Fibroblast of mammary gland (primary cell): ENCODE measurements around the gene DYSF.

Experiments
- DNase-seq: peaks from one replicate; pipeline ENCODE4 v3.0.0-alpha.2; 2010; ENCODE audit warnings: low read depth
- H3K4me3 ChIP-seq: 2 replicates; pipeline ENCODE4 v1.5.1; 2011; ENCODE audit warnings: low read depth, mild to moderate bottlenecking, low read length, moderate library complexity; ENCODE audit not compliant: control insufficient read depth
- CTCF ChIP-seq: conservative IDR thresholded peaks from 2 replicates; pipeline ENCODE4 v1.5.1; 2011; ENCODE audit warnings: low read depth, low read length, inconsistent platforms; ENCODE audit not compliant: control insufficient read depth, insufficient read depth

The DYSF gene

GRCh38 chr2:71526975-71527374 lies 73.6 kb downstream of the DYSF start:
- no peak overlapping the region for H3K4me3 ChIP-seq
- DNase-seq: no peak
- no peak for TF ChIP-seq CTCF

- no peak for TF ChIP-seq CTCF
- no peak for DNase-seq
- no peak overlapping the region for H3K4me3 ChIP-seq
Measured at GRCh38 chr2:71528131-71528591, 74.8 kb downstream of the DYSF start.

DNA sequence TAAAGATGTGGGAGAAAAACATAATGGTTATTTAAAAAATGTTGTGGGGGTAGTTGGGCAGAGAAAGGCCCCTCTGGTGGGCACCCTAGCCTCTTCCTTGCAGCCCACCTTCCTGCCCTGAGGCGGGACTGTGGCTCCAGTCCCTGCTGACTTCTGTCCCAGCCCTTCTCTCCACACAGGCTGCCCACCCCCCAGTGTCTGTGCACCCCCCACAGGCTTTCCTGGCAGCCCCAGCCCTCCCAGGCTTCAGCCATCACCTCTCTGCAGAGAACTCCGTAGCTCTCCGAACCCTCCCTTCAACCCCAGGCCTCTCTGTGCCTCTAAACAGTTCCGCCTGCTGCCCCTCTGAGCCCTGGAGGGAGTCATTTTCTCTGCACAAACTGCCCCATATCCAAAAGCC lies 75.4 kb downstream of the DYSF start:
- no peak for DNase-seq
- TF ChIP-seq CTCF: no peak
- no peak overlapping the region for H3K4me3 ChIP-seq

GRCh38 chr2:71530211-71530610 lies 76.8 kb downstream of the DYSF start:
- DNase-seq: no peak
- no peak overlapping the region for H3K4me3 ChIP-seq
- no peak for TF ChIP-seq CTCF

GRCh38 chr2:71530641-71531332 lies 77.4 kb downstream of the DYSF start:
- no peak overlapping the region for H3K4me3 ChIP-seq
- DNase-seq: peak; percentile 53
- TF ChIP-seq CTCF: peak; percentile 70

DNA sequence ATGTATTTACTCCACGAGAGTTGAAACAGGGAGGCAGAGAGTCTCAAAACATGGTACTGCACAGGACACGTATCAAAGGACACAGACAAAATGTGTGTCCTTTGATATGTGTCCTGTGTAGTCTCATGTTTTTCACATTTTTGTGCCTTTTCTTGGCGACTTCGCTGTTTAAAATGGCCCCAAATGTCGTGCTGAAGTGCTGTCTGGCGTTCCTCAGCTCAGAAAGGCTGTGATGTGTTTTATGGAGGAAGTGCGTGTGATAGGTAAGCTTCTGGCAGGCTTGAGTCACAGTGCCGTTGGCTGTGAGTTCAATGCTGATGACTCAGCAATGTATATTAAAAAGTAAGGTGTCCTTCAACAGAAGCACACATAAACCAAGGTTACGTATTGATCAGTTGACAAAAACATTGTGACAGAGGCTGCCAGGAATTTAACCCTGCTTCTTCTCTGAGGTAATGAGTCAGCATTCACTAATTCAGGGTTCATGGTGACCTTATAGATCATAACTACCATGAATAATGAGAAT lies 78.2 kb downstream of the DYSF start:
- no peak for TF ChIP-seq CTCF
- no peak overlapping the region for H3K4me3 ChIP-seq
- peak; percentile 67 for DNase-seq
